Central memory CD4-positive, alpha-beta T cell (primary cell): ENCODE measurements around the gene KCNN1.

ENCODE experiments used
- DNase-seq: peaks from one replicate; pipeline ENCODE4 v3.0.0; 2022

The KCNN1 gene

GRCh38 chr19:17947815-17948513, 18.9 kb upstream of the KCNN1 start:
- peak; percentile 96 for DNase-seq

GRCh38 chr19:17948514-17948900, 18.4 kb upstream of the KCNN1 start:
- no peak for DNase-seq

DNA sequence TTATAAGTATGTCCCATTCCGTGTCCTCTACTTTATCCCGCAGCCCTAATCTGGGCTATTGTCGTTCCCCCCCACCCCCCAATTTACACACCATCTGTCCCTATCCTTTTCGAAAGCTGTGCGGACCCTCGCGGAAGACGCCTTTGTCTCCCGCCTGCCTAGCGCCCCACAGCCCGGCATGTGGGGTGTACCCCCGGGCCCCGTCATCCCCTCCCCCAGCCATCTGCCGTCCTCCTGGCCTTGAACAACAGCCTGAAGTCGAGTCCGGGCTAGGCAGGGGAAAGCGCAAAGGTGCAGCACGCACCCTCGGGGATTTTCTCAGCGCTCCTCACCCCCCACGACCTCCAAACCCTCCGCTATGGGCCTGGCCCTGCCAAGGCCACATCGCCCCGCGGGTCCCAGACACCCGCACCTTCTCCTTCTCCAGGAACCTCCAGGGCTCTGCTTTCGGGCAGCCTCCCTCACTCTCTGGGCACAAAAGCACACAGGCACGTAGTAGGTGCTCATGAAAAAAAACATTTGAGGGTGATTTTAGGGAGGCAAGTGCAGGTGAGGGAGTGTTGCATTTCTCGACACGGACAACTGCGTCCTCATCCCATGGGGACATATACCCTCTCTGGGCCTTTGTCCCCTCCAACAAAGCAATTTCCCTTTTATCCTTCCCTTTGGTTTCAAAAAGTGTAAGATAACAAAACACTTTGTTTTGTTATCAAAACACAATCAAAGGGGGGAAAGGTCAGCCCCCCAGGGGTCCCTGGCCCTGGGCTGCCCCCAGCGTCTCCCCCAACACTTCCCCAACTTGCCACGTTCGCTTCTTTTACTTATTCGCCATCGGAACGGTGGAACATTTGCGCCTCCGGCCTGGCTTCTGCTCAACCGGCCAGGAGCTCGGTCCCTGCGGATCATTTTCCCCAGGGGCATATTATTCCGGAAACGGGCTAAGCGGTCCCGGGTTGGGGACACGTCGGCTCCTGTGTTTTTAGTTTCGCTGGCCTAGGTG, 17.7 kb upstream of the KCNN1 start:
- no peak for DNase-seq

- DNase-seq, result no peak
Observed at GRCh38 chr19:17949956-17950309, 17.0 kb upstream of the KCNN1 start.

DNA sequence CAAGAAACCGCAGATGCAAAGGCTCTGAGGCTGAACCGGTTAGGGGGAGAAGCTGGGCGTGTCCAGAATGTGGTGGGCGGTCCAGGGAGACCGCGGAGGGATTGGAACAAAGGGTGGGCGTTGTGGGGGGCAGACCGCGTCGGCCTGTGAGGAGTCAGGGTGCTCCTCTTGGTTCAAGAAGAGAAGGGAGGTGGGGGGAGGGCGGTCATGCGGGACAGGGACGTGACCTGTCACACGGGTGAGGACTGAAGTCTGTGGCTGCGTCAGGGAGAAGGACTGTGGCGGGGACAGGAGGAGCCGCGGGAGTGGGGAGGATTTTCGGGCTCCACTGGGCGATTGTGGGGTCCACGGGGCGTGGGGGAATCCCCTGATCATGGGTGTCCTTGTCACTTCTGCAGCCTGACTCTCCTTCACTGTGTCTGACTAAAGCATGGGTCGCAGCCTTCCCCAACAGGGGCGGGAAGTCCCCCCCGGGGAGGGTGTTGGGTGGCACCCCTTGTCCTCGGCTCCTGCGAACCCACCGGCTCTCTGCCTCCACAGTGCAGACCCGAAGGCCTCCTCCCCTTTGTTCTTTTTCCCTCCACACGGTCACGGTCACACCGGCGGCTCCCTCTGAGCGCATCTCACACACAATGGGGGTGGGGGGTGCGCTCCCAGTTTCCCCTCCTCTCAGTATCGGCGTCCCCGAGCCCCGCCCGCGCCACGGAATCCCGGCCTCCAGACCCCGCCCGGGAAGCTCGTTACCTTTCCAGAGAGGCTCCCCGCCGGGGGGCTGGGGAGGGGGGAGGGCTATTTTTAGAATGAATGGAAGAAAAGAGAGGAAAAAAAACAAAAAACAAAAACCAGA, 16.4 kb upstream of the KCNN1 start:
- DNase-seq, result peak; percentile 44

GRCh38 chr19:17951157-17951989, 15.5 kb upstream of the KCNN1 start:
- DNase-seq, result no peak

DNA sequence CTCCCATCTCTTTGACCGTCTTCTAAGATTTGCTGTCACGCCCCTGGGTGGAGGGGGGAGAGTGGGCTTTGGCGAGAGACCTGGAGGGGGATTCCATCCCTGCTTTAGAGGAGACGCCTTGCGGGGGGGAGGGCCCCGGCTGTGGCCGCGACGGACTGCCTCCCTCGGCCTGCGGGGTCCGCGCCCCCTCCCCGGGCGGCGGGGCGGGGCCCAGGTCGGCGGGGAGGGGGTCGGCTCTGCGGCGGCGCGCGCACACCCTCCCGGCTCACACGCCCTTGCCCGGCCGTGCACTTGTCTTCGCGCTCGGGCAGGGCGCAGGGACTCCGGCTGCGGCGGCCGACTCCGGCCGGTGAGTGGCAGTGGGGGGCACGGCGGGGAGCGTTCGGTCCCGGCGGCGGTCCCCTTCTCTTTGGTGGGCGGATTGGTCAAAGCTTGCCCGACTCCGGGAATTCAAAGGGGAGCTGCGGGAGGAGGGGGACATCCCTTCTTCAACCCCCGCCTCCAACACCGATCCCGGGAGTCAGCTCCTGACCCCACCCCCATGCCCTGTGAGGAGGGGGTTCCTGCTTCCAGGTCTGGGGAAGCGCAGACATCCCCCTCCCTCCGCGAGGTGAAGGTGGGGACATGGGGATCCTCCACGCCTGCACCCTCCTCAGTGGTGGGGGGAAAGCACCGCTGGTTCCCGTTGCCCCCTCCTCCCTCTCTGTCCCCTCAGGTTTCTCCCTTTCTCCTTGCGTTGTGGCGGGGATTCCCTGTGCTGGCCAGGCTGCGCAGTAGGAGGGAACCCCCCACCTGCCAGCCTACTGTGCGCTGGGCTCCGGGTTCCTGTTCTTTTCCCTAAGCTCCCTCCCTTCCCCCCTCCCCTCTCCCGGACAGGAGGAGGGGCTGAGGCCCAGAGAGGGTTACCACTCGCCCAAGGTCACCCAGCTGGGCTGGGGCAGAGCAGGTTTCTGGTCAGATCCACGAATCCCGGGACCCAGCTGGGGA, 14.6 kb upstream of the KCNN1 start:
- DNase-seq, result no peak

- no peak for DNase-seq
Observed at GRCh38 chr19:17953316-17953801, 13.5 kb upstream of the KCNN1 start.

GRCh38 chr19:17953869-17954268, 13.0 kb upstream of the KCNN1 start:
- DNase-seq, result no peak

DNA sequence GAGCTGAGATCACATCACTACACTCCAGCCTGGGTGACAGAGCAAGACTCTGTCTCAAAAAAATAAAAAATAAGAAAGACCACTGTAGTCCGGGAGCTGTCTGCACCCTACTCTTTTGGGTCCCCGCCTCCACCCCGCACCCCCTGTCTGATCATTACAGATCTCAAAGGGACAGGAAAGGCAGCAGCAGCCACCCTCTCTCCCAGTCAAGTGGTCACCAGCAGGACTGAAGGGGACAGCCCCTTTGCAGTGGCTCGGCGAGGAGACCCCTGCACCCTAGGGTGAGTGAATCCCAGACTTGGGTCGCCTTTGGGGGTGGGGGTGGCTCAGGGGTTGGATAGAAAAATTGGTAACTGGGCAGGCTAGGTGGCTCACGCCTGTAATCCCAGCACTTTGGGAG, 12.5 kb upstream of the KCNN1 start:
- no peak for DNase-seq

DNA sequence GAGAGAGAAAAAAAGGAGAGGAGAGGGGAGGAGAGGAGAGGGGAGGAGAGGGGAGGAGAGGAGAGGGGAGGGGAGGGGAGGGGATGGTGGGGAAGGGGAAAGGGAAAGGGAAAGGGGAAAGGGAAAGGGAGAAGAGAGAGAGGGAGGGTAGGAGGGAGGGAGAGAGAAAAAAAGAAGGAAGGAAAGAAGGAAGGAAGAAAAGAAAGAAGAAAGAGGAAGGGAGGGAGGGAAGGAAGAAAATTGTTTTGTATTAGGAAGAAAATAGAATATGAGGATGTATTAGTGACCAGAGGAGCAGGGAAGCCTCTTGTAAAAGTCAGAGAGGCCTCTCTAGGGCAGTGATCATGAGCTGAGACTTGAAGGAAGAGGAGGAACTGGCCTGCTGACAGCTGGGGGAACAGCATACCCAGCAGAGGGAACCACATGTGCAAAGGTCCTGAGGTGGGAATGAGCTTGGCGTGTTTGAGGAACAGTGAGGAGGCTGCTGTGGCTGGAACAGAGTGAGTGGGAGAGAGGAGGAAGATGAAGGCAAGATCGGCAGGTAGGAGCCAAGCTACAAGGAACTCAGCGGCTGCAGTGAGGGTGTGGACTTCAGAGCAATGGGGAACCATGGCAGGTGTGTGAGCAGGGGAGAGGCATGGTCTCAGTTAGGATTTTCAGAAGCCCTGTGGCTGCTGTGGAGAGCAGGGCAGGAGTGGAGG, 9.6 kb upstream of the KCNN1 start:
- DNase-seq, result no peak

DNA sequence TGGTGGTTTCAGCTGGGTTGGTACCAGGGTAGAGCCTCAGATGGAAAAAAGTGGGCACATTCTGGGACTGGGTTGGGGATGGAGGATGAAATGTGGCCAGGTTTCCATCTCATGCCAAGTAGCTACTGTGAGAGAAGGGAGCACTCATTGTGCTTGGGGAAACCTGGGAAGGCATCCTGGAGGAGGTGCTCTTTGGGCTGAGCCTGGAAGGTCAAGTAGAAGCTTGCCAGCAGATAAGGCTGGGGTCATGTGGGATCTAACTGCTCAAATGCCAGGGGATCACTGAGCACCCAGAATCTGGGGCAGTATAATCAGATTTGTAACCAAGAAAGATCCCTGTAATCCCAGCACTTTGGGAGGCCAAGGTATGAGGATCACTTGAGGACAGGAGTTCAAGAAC, 9.0 kb upstream of the KCNN1 start:
- no peak for DNase-seq

GRCh38 chr19:17963936-17964691, 2.8 kb upstream of the KCNN1 start:
- no peak for DNase-seq

DNA sequence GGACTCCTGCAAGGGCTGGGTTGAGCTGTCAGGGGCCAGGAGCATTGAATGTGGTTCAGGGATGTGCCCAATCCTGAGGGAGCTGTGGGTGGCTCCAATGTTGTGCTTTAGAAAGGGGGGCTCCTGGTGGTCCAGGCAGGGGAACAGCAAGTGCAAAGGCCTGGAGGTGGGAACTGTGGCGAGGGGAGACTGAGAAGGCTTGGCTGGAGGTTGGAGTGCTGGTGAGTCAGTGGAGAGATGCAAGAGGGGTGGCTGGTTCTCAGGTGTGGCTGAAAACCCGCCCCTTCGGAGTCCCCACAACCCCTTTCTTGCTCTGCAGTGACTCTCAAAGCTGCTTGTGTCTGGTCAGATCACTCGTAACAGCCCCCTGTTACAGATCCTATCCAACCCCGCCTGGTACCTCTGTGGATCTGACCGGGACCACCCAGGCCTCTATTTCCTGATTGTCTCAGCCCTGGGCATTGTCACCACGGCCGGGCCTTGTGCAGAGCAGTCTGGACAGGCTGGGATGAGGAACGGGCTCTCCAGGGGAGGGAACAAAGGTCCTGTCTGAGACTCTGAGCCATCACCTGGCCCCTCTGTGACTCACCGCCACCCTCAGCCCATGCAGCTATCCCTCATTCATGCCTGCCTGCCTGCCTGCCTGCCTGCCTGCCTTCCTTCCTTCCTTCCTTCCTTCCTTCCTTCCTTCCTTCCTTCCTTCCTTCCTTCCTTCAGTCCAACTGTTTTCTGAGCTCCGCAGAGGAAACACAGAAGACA, 1.4 kb upstream of the KCNN1 start:
- no peak for DNase-seq

DNA sequence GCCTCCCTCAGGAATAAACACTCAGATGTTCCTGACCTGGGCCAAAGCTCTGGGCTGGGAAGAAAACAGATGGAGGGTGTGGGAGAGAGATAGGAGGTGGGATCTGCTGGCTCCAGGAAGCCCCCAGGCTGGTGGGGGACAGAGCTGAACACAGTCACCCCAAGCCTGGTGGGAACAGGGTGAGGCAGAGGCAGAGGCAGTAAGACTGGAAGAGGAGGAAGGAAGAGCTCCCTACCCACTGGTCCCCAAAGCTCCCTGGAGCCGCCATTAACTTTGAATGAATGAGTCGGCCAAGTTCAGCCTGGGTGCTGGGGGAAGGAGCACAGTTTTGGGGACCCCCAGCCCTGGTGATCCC, 801 bp upstream of the KCNN1 start:
- no peak for DNase-seq

DNA sequence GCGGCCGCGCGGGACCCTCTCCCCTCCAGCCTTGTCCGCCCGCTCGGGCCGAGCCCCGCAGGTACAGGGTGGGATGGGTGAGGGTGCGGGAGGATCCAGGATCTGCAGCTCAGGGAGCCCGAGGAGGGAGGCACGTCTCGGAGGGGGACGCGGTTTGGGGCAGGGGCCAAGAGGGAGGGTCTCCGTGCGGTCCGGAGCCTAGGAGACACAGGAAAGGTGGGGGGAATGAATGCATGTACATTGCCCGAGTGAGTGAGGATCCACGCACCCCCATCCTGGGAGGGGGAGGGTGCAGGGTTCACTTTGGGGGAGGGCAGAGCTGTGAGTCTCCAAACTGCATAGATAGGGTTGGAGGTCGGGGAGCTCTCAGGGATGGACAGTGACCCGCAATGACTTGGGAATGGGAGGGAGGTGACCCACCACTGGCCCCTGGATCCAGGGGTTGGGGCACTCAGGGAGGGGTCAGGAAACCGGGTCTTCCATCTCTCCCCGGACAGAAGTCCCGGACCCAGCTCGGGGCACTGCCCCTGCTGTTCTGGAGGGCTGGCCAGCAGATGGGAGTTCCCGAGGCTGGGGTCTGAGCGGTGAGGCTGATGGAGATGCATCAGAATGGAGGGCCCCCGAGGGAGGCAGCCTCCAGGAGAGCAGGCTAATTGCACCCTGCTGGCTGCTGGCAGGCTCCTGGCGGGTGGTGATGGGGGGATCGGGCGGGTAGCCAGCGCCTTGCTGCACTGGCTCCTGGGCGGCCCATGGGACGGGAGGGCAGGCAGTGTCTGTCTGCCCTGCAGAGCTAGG, 547 bp downstream of the KCNN1 start:
- no peak for DNase-seq

DNA sequence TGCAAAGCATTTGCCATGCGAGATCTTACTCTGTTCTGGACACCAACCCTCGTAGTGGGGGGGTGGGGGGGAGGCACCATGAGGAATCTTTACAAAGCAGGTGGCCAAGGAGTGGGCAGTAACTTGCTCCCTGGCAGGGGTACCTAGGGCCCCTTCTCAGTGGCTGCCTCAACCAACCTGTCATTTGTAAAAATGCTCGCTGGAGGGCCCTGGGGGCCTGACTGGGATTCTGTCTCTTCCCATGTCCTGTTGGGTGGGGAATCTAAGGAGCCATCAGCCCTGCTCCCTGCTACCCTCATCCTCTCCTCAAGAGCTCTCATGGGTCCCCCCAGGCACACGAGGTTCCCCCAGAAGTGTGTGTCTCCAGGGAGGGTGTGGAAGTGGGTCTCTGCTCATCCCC, 1.5 kb downstream of the KCNN1 start:
- DNase-seq, result no peak
